GM12874 (cell line): ENCODE measurements around the gene WDR88.

Experiments
- CTCF ChIP-seq: IDR thresholded peaks from 2 replicates; pipeline ENCODE4 v1.5.1; 2011; ENCODE audit warnings: low read depth, mild to moderate bottlenecking, control low read depth, low read length, moderate library complexity; ENCODE audit not compliant: insufficient read depth

The WDR88 gene

GRCh38 chr19:33196446-33197193 lies 64.7 kb downstream of the WDR88 start:
- no peak for TF ChIP-seq CTCF

- TF ChIP-seq CTCF, result no peak
These were observed 65.7 kb downstream of the WDR88 start for GRCh38 chr19:33197591-33198000.

GRCh38 chr19:33198169-33198568 lies 66.3 kb downstream of the WDR88 start:
- TF ChIP-seq CTCF, result no peak

GRCh38 chr19:33199441-33200265 lies 67.7 kb downstream of the WDR88 start:
- no peak for TF ChIP-seq CTCF

GRCh38 chr19:33201473-33201872 lies 69.6 kb downstream of the WDR88 start:
- TF ChIP-seq CTCF, result no peak

- no peak for TF ChIP-seq CTCF
These were observed 70.1 kb downstream of the WDR88 start for GRCh38 chr19:33201886-33202545.
